Activated T-cell treated with anti-CD3 and anti-CD28 coated beads for 24 hours (primary cell): ENCODE data around the gene SDC4.

ENCODE experiments used
- DNase-seq: peaks from one replicate; pipeline ENCODE4 v3.0.0-alpha.2; 2020; ENCODE audit warnings: low read depth

Gene SDC4

DNA sequence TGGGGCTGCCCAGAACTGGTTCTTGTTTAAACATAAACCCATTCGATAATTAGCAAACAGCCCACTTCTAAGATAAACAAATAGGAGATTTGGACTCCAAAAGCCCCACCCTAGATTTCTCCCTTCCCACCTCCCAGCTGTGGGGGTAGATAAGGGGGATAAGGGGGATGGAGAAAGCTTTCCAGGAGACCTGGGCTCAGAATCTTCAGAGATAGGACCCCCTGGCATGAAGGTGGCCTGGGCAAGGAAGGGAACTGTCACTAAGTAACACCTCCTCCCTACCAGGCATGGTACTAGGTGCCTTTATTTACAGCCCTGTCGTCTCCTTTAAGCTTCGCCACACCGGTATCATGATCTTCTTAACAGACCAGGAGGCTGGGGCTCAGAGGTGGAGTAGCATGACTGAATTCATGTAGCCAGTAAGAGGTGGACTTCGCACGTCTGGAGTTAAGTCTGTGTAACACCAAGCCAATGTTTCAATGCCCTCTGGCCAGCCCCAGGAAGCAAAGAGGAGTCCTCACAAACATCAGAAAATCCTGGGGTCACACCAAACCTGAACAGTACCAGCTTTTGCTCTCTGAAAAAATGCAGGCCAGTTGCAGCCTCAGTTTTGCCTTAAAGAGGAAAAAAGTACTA is 4.6 kb downstream of the SDC4 start:
- no peak for DNase-seq

- no peak for DNase-seq
These were observed 5.2 kb downstream of the SDC4 start for GRCh38 chr20:45342855-45343531.

DNA sequence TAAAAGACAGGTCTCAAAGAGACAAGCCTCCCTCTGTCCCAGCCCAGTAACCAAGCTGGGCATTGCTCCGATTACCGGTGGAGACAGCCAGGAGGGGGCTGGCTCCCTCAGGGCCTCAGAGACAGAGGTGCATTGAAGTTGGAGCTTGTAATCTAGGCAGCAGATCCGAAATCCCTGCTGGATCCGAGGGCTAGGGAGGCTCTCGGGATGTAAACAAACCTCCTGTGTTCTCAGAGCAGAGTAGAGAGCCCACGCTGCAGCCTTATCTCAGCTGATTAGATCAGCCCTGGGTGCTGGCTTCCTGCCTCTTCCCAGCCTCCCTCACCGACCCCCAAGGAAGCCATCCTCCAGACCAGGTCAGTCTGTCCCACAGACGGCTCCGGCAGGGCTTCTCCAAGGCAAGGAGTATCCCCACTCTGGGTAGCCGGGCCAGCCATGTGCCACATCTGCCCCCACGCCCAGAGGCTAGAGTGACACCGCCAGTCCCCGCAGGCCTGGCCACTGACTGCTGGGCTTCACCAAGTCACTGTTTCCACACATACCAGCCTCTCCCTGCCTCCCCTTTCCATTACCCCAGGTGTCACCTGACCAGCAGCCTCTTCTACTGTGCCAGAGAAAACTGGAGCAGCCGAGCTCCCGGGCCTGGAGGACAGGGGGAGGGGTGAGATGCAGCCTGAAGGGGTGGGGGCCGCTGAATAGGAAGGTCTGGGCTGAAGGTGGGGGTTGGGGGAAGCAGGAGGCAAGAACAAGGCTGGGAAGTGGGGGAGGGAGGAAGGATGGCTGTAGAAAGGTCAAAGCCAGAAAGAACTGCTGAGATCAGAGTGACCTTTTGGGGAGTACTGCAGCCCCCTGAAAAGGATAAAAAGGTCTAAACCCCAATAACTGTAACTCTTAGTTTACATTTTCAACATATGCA is 6.0 kb downstream of the SDC4 start:
- no peak for DNase-seq

DNA sequence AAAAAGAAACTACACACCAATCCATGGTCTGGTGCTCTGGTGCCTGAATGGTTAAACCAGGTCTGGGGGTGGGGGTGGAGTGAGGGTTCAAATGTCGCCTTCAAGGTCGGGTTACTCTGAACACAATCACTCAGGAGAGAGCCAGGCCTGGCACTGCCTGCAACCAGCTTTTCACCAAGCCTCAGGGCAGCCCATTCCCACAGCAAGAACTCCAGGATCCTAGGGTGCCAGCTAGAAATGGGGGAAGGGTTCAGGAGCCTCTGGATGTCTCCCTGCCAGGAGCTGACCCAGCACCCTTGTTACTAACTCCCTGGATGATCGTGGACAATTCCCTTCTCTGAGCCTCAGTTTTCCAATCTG is 6.7 kb downstream of the SDC4 start:
- DNase-seq: no peak

GRCh38 chr20:45340951-45341350 is 7.3 kb downstream of the SDC4 start:
- DNase-seq: no peak

DNA sequence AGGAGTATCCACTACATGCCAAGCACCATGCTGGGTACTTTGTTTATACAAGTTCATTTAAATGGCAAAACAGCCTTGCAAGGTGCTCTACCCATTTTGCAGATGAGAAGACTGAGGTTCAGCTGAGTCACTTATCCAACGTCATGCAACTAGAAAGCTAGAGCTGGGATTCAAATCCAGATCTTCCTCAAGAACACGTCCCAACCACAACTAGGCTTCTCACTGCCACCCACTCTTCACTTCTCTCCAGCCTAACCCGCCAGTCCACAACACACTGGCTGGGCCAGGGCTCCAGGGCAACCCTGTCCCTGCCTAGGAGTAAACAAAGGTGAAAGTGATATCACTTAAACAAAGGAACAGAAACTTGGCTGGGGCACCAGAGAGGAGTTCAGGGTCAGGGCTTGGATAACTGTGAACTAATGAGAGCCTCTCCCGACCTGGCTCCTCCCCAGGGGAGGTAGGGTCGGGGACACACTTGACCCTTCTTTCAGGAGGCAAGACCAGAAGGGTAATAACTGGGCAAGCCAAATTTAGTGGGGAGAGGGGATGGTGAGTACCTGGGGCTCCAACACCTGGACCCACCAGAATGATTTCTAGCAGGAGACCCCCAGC is 7.9 kb downstream of the SDC4 start:
- DNase-seq: no peak

DNA sequence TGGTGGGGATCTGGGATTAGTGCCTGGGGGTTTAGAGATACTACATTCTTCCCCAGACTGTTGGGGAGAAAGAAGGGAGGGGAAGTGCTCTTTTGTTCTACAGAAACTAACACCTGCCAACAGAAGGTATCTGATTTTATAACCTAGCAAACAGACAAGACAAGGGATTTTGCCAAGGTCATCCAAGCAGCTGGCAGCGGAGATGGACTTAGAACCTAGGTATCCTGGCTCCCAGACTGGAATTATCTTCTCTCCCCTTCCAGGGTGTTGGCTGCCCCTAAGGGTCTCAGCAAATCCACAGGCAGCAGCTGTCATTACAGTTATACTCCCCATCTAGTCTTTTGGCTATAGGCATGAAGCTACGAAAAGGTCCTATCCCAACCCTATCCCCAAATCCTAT is 8.4 kb downstream of the SDC4 start:
- DNase-seq: no peak

- no peak for DNase-seq
These were observed 9.1 kb downstream of the SDC4 start for GRCh38 chr20:45339084-45339483.

DNA sequence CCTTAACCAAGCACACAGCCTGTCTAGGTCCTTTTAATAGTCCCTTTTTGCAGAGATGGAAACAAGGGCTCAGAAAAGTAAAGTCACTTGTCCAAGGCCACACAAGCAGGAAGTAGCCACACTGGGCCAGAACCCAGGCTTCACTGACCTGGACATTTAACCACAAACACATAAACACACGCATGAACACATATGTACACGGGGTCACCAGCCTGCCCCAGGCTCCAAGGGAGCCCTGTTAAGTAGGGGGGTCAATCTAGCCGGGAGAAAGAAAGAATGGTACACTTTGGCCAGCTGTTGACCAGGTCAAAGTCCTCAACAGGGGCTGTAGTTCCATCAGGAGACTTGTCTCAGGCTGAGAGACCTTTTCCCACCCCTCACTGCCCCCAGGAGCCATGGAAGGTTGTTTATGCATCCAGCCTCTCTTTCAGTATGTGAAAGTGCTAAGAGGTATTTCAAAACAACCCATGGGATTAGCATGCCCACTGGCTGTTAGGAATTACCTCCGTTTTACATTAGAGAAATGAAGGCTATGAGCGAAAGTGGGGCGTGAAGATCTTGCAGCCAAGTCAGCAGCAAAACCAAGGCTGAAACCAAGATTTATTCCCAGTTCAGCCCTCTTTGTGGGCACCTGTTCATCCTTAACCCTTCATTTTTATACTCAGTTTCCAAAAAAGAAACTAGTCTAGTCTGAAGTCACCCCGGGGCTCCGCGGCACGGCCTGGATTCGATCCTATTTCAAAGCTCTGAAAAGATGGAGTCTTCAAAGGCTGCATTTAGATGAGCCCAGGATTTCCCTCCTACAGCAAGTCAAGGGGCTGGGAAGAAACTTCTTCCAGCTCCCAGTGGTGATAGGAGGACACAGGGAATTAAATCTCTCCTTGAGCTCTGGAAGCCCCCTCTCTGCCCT is 9.8 kb downstream of the SDC4 start:
- DNase-seq: no peak

DNA sequence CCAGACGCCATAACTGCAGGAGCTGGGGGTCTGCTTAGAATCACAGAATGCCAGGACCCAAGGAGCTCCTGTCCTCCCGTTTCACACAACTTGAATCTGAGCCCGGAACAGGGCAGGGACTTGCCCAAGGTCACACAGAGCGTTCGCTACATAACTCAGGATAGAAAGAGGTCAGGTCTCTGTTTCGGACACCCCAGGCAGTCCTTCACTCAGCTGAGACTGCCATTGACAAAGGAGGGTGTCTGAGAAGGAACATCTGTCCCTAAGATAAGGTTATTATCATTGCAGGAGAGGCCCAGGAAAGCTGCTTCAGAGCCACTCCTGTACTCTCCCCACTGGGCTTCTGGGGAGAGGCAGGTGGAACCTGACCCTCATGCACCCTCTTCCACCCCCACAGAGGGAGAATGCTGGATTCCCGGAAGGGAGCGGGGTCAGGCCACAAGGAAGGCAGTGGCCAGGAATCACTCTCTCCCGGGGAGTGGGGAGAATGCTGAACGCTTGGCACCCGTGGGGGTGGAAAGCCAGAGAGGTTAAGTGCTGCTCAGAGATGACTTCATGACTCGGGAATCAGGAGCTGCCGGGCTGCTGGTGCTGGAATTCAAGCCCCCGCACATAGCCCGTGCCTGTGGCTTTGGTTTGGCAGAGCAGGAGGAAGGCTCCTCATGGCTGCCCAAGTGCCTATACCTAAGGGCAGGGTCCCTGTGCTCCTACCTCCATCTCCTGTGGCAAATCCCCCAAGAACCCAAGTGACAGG is 10.7 kb downstream of the SDC4 start:
- no peak for DNase-seq

DNA sequence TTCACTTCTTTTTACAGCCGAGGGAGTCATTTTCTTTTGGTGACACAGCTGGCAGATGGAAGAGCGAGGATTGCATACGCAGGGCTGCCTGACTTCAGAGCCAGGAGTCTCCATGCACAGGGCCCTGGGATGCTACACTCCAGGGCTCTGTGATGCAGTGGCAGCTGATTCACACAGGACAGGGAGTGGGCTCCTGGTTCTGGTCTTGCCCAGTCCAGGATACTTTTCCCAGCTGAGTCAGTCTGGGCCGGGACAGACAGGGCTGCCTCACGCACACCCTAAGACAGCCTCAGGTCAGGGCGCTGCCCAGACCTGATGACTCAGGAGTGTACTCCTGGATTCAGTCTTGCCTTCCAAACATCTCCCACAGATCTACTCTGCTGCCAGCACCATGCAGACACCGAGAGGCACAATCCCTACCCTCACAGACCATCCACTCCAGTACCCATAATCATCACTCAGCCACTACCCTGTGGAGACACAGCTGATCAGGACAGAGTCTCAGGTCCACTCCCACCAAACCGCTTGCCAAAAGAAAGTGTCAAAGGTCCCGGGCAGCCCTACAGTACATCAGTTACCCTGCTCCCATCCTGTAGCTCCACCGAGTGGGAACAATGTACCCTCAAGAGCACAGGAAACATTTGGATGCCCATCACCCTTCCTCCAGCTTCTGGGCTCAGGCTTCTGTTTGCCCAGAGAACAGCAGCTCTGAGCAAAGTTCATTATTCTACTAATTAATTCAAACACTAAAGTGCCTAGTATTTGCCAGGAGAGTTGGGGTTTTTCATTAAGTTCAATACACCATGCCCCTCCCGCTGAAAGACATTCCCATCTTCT is 11.5 kb downstream of the SDC4 start:
- no peak for DNase-seq

- DNase-seq: no peak
These were observed 17.7 kb downstream of the SDC4 start for GRCh38 chr20:45330476-45330875.

- DNase-seq: no peak
These were observed 18.5 kb downstream of the SDC4 start for GRCh38 chr20:45329497-45330319.

GRCh38 chr20:45328451-45328850 is 19.8 kb downstream of the SDC4 start:
- no peak for DNase-seq

DNA sequence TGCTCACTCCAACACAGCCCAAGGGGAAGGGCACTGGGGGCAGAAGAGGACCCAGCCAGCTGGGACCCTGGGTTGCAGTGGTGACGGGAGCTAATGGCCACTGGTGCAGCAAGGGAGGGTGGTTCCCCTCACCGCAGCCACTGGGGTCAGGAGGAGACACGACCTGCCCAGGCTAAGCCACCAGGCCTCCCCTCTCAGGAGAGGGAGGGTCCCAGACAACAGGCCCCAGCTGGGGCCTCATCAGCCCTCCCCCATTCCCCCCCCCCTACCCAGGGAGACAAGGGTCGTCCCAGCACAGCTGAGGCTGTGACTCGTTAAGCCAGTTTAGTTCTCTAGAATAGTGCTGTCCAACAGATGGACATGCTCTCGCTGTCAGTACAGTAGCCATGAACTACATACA is 22.9 kb downstream of the SDC4 start:
- no peak for DNase-seq

- no peak for DNase-seq
These were observed 24.5 kb downstream of the SDC4 start for GRCh38 chr20:45323731-45324130.

- no peak for DNase-seq
These were observed 25.3 kb downstream of the SDC4 start for GRCh38 chr20:45322952-45323383.

- DNase-seq: no peak
These were observed 27.2 kb downstream of the SDC4 start for GRCh38 chr20:45320948-45321595.
